ENCODE results near the gene ME2. TPM values are rescaled to one million over a fixed set of nuclear protein-coding genes. Genes with fewer than 3 reads are reported as not detected.

The ME2 gene
- total RNA-seq, 1 experiment from 2014 or later: 49.0 TPM

DNA sequence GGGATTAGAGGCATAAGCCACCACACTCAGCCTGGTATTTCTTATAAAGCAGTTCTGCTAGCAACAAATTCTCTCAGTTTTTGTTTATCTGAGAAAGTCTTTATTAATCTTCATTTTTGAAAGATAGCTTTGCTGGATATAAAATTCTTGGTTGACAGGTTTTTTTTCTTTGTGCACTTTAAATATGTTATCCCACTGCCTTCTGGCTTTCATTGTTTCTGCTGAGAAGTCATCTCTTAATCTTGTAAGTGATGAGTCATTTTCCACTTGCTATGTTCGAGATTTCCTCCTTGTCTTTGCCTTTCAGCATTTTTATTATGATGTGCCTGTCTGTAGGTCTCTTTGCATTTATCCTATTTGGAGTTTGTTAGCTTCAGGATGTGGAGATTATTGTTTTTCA lies 83.1 kb downstream of the ME2 start:
- RAD21 ChIA-PET (ENCODE audit: low non-redundant PET in 1 of 2, low total read pairs in 2 of 2, uncharacterized antibody in 2 of 2, unreplicated experiment in 2 of 2): no interaction called here
- Histone ChIP-seq H3K27ac (ENCODE audit: low read depth, low read length) (no peak overlapping the region), H3K4me3 (replicated peaks in 1 of 2; ENCODE audit: low read depth in 1 of 2, low read length in 2 of 2) (no peak overlapping the region), H3K36me3 (ENCODE audit: control insufficient read depth in 1 of 2, insufficient read depth in 2 of 2, low read length in 2 of 2) (no peaks in the 10 kb centered on the region), H3K9me2 (ENCODE audit: insufficient read depth) (no peaks in the 10 kb centered on the region), H3K27me3 (ENCODE audit: insufficient read depth, low read length) (no peaks in the 10 kb centered on the region), H3K79me2 (ENCODE audit: insufficient read depth, low read length) (no peaks in the 10 kb centered on the region), H2AFZ (ENCODE audit: low read depth, low read length, poor library complexity, severe bottlenecking) (no peak overlapping the region), H3K4me1 (ENCODE audit: control insufficient read depth in 1 of 2, insufficient read depth in 2 of 2, low read length in 2 of 2) (no peaks in the 10 kb centered on the region), H3K9me3 (ENCODE audit: control insufficient read depth in 1 of 2, insufficient read depth in 1 of 2, low read depth in 1 of 2, low read length in 2 of 2) (peaks cover 10 to 12% of the 10 kb centered on the region in 2 experiments; a peak in 2 of 4 replicates), H3K9ac (ENCODE audit: low read length) (no peak overlapping the region), H4K20me1 (ENCODE audit: insufficient read depth) (no peaks in the 10 kb centered on the region), H3K4me2 (ENCODE audit: low read length) (no peak overlapping the region)
- BruUV-seq (replicated peaks): no TSS peak
- POLR2A ChIA-PET: no interaction called here
- TF ChIP-seq POLR2A (IDR thresholded peaks at IDR 0.05; ENCODE audit: borderline replicate concordance, extremely low read depth, insufficient read depth, insufficient read length) (no peak), FOSL1 (IDR thresholded peaks at IDR 0.05; ENCODE audit: low read depth) (no peak), CEBPB (IDR thresholded peaks at IDR 0.05; ENCODE audit: low read depth) (no peak), POLR2AphosphoS5 (IDR thresholded peaks at IDR 0.05; ENCODE audit: low read depth, low read length) (no peak), SIN3A (IDR thresholded peaks at IDR 0.05; ENCODE audit: low read depth) (no peak), CBX3 (IDR thresholded peaks at IDR 0.05; ENCODE audit: low read depth) (no peak)
- CTCF ChIA-PET: no interaction called here
- DNase-seq (ENCODE audit: low read depth, low spot score) (no peak), ATAC-seq (no peak)
- intact Hi-C loops (cut with micrococcal nuclease): no loop called here

DNA sequence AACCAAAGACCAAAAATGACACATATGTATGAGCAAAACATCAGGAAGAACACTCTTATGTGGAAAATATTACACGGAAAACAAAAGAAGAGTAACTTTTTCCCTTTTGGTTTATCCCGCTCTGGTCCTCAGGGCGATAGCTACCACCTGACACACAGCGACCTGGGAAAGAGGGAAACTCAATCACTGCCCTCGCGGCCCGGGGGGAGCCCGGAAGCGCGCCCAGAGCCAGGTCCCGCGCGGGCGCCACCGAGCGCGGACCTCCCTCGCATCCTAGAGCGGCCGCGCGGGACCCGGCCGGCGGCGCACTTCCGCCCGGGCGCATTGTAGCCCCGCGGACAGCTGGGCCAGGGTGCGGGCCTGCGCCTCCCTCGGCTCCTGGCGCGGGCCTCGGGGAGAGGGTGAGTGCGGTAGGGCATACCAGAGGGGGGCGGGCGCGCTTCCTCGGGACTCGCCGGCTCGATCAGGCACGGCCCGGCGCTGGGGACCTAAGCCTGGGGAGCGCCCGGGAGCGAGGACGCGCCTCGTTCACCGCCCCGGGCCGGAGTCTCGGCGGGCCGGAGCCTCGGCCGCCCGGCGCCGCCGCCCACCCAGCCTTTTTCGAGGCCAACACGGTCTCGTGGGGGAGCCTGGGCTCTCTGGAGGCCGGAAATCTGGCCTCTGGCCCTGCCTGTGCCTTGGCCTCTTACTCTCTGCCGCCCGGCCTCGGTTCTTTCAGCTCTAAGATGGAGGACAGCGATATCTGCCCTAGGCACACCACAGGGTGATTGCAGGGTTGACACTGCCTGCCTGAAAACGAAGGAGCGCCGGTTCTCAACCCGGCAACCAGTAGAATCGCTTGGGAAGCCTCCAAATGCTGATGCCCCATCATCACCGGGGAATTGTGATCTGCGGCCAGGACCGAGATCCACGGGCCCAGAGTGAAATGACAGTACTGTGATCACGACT lies 89.1 kb downstream of the ME2 start, which contains the start of gene ELAC1:
TSS of gene ELAC1 (plus strand) at position 327 of the 948 bp plus-strand sequence. CDS start 6,365 bp downstream, outside the sequence.
- H3K9me3 ChIP-seq (ENCODE audit: control insufficient read depth in 1 of 2, insufficient read depth in 1 of 2, low read depth in 1 of 2, low read length in 2 of 2): no peaks in the 10 kb centered on the region
- RAD21 ChIA-PET (ENCODE audit: low non-redundant PET in 1 of 2, low total read pairs in 2 of 2, uncharacterized antibody in 2 of 2, unreplicated experiment in 2 of 2): no interaction called here
- intact Hi-C loops (cut with micrococcal nuclease): loop anchor here (5.0 kb wide), 4 partner anchors 64 to 229 kb away; partner anchors contain the start of genes ME2, MEX3C, MRO and SMAD4
- DNase-seq (ENCODE audit: low read depth, low spot score) (peak; percentile 46), ATAC-seq (peak; percentile 97)
- H3K79me2 ChIP-seq (ENCODE audit: insufficient read depth, low read length): peaks cover 15% of the 10 kb centered on the region
- no peaks in the 10 kb centered on the region for H3K27me3 ChIP-seq (ENCODE audit: insufficient read depth, low read length)
- H2AFZ ChIP-seq (ENCODE audit: low read depth, low read length, poor library complexity, severe bottlenecking): peak within 1 kb of the TSS; percentile 89
- no peaks in the 10 kb centered on the region for H4K20me1 ChIP-seq (ENCODE audit: insufficient read depth)
- H3K36me3 ChIP-seq (ENCODE audit: control insufficient read depth in 1 of 2, insufficient read depth in 2 of 2, low read length in 2 of 2): no peaks in the 10 kb centered on the region
- H3K27ac ChIP-seq (ENCODE audit: low read depth, low read length): peak within 1 kb of the TSS; percentile 90
- no TSS peak for BruUV-seq (replicated peaks)
- CTCF ChIA-PET: no interaction called here
- no peaks in the 10 kb centered on the region for H3K9me2 ChIP-seq (ENCODE audit: insufficient read depth)
- POLR2A ChIA-PET: interaction anchor here (0.9 to 2.3 kb wide), 7 partner anchors 12 to 89 kb away, joined by 3 to 7 read pairs (median 4); partner anchors contain the start of genes ME2 and SMAD4
- peaks cover 16 to 27% of the 10 kb centered on the region in 2 experiments; a peak in 3 of 4 replicates for H3K4me1 ChIP-seq (ENCODE audit: control insufficient read depth in 1 of 2, insufficient read depth in 2 of 2, low read length in 2 of 2)
- H3K4me3 ChIP-seq (replicated peaks in 1 of 2; ENCODE audit: low read depth in 1 of 2, low read length in 2 of 2): peak within 1 kb of the TSS; percentile 69 to 92
- peak within 1 kb of the TSS; percentile 92 for H3K4me2 ChIP-seq (ENCODE audit: low read length)
- peak within 1 kb of the TSS; percentile 89 for H3K9ac ChIP-seq (ENCODE audit: low read length)
- no peak for TF ChIP-seq EGR1 (IDR thresholded peaks at IDR 0.05; ENCODE audit: low read depth)
- TF ChIP-seq POLR2A (IDR thresholded peaks at IDR 0.05; ENCODE audit: borderline replicate concordance, extremely low read depth, insufficient read depth, insufficient read length): peak; percentile 80
- TF ChIP-seq, protein P1, sequence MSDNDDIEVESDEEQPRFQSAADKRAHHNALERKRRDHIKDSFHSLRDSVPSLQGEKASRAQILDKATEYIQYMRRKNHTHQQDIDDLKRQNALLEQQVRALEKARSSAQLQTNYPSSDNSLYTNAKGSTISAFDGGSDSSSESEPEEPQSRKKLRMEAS (IDR thresholded peaks at IDR 0.05): peak; percentile 66
- peak; percentile 97 for TF ChIP-seq POLR2AphosphoS5 (IDR thresholded peaks at IDR 0.05; ENCODE audit: low read depth, low read length)
- TF ChIP-seq, protein P2, sequence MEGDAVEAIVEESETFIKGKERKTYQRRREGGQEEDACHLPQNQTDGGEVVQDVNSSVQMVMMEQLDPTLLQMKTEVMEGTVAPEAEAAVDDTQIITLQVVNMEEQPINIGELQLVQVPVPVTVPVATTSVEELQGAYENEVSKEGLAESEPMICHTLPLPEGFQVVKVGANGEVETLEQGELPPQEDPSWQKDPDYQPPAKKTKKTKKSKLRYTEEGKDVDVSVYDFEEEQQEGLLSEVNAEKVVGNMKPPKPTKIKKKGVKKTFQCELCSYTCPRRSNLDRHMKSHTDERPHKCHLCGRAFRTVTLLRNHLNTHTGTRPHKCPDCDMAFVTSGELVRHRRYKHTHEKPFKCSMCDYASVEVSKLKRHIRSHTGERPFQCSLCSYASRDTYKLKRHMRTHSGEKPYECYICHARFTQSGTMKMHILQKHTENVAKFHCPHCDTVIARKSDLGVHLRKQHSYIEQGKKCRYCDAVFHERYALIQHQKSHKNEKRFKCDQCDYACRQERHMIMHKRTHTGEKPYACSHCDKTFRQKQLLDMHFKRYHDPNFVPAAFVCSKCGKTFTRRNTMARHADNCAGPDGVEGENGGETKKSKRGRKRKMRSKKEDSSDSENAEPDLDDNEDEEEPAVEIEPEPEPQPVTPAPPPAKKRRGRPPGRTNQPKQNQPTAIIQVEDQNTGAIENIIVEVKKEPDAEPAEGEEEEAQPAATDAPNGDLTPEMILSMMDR (IDR thresholded peaks at IDR 0.05 in 2 of 3, conservative IDR thresholded peaks at IDR 0.05 in 1 of 3; ENCODE audit: borderline replicate concordance in 1 of 3, insufficient read depth in 1 of 3, low read depth in 2 of 3, low read length in 2 of 3): no peak
- TF ChIP-seq ZNF274 (IDR thresholded peaks at IDR 0.05; ENCODE audit: low read depth, low read length): no peak
- 0 out of 2 replicates have a peak, but pooled peaks have one; percentile 17 for TF ChIP-seq CBX3 (IDR thresholded peaks at IDR 0.05; ENCODE audit: low read depth)
- TF ChIP-seq, protein P3, sequence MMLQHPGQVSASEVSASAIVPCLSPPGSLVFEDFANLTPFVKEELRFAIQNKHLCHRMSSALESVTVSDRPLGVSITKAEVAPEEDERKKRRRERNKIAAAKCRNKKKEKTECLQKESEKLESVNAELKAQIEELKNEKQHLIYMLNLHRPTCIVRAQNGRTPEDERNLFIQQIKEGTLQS (IDR thresholded peaks at IDR 0.05): no peak
- no peak for TF ChIP-seq SP1 (IDR thresholded peaks at IDR 0.05; ENCODE audit: low read depth)
- TF ChIP-seq EZH2 (IDR thresholded peaks at IDR 0.05): no peak
- TF ChIP-seq ZFX (IDR thresholded peaks at IDR 0.05): peak; percentile 99
- TF ChIP-seq JUND (IDR thresholded peaks at IDR 0.05): 0 out of 2 replicates have a peak, but pooled peaks have one; percentile 3

Measured in HCT116 (cell line).